ENCODE measurements around the gene TOP2B.

The TOP2B gene

DNA sequence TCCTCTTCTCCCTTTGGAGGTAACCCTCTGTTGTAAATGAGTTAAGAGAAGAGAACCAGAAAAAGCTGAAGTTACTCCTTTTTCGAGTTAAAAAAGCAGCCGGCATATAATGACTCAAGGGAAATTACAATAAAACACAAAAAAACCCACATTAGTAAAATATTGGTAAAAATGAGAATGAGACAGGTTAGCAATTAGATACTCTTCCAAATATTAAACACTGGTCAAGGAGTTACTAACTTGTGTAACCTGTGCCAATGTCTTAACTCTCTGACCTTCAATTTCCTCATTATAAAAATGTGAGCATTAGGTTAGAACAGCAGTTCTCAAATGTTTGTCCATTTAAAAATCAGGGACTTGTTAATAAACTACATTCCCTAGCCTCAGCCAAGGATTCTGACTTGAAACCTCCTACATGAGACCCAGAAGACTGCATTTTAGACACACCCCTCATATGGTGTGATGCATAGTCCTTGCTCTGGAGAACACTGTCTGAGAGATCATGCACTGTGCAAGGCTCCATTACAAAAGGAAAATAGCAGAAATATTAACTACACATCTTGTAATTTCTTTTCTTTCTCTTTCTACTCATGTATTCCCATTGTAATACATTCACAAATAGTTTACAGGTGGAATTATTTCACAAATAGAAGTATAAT, 42.7 kb upstream of the TOP2B start:
- Histone ChIP-seq H3K4me1 (no peaks in the 10 kb centered on the region), H3K9me3 (ENCODE audit: control insufficient read depth, low read length) (no peaks in the 10 kb centered on the region), H3K4me2 (ENCODE audit: low read length) (no peak overlapping the region), H3K27me3 (ENCODE audit: control insufficient read depth, insufficient read depth, low read length) (no peaks in the 10 kb centered on the region), H3K9ac (no peak overlapping the region), H3K79me2 (no peaks in the 10 kb centered on the region), H3K4me3 (ENCODE audit: low read depth, low read length) (no peak overlapping the region), H3K36me3 (ENCODE audit: control insufficient read depth, insufficient read depth, low read length) (no peaks in the 10 kb centered on the region), H3K27ac (no peak overlapping the region), H2AFZ (no peak overlapping the region)
- TF ChIP-seq, protein P1, sequence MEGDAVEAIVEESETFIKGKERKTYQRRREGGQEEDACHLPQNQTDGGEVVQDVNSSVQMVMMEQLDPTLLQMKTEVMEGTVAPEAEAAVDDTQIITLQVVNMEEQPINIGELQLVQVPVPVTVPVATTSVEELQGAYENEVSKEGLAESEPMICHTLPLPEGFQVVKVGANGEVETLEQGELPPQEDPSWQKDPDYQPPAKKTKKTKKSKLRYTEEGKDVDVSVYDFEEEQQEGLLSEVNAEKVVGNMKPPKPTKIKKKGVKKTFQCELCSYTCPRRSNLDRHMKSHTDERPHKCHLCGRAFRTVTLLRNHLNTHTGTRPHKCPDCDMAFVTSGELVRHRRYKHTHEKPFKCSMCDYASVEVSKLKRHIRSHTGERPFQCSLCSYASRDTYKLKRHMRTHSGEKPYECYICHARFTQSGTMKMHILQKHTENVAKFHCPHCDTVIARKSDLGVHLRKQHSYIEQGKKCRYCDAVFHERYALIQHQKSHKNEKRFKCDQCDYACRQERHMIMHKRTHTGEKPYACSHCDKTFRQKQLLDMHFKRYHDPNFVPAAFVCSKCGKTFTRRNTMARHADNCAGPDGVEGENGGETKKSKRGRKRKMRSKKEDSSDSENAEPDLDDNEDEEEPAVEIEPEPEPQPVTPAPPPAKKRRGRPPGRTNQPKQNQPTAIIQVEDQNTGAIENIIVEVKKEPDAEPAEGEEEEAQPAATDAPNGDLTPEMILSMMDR (IDR thresholded peaks at IDR 0.05) = no peak

DNA sequence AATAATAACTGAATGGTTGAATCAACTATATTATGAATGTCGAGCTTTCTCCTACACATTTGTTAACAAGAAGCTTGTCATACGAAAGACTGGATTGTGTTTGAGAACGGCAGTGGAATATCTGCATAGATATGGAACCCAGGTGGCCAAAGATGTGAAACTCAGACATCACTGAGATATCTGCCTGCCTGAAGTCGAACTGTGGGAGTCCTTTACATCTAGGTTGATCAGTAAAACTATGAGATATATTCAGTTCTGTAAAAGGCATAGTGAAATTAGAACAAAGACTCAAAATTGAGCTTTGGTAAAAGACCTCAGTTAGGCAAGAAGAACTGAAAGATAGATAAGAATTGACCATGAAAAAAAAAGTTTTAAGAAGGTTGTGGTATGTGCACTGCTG, 41.5 kb upstream of the TOP2B start:
- no peaks in the 10 kb centered on the region for H3K79me2 ChIP-seq
- no peaks in the 10 kb centered on the region for H3K9me3 ChIP-seq (ENCODE audit: control insufficient read depth, low read length)
- no peak overlapping the region for H2AFZ ChIP-seq
- no peak overlapping the region for H3K27ac ChIP-seq
- H3K36me3 ChIP-seq (ENCODE audit: control insufficient read depth, insufficient read depth, low read length) = no peaks in the 10 kb centered on the region
- H3K4me1 ChIP-seq = no peaks in the 10 kb centered on the region
- H3K27me3 ChIP-seq (ENCODE audit: control insufficient read depth, insufficient read depth, low read length) = no peaks in the 10 kb centered on the region
- H3K4me3 ChIP-seq (ENCODE audit: low read depth, low read length) = no peak overlapping the region
- no peak overlapping the region for H3K9ac ChIP-seq
- H3K4me2 ChIP-seq (ENCODE audit: low read length) = no peak overlapping the region
- TF ChIP-seq, protein P1 (IDR thresholded peaks at IDR 0.05) = no peak

DNA sequence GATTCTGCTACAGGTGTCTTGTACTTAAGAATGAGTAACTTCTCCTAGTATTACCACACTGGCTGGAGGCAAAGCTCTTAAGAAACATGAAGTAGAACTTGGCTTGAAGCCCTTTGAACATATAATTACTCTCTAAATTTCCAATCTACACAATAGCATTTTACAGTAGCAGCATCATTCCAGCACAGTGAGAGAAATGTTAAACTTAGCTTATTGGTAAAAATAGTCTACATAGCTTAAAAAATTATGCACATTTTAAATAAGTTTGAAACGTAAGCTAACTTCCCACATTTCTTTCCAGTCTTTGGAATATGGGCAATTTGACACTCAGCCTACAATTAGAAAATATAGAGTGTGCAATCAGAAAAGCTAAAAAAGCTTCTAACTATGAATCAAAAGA, 32.8 kb upstream of the TOP2B start:
- no peak overlapping the region for H3K27ac ChIP-seq
- H3K36me3 ChIP-seq (ENCODE audit: control insufficient read depth, insufficient read depth, low read length) = no peaks in the 10 kb centered on the region
- TF ChIP-seq, protein P1 (IDR thresholded peaks at IDR 0.05) = no peak
- H3K4me1 ChIP-seq = no peaks in the 10 kb centered on the region
- no peak overlapping the region for H3K4me2 ChIP-seq (ENCODE audit: low read length)
- H3K4me3 ChIP-seq (ENCODE audit: low read depth, low read length) = no peak overlapping the region
- no peaks in the 10 kb centered on the region for H3K27me3 ChIP-seq (ENCODE audit: control insufficient read depth, insufficient read depth, low read length)
- no peaks in the 10 kb centered on the region for H3K79me2 ChIP-seq
- H3K9ac ChIP-seq = no peak overlapping the region
- H3K9me3 ChIP-seq (ENCODE audit: control insufficient read depth, low read length) = no peaks in the 10 kb centered on the region
- no peak overlapping the region for H2AFZ ChIP-seq

DNA sequence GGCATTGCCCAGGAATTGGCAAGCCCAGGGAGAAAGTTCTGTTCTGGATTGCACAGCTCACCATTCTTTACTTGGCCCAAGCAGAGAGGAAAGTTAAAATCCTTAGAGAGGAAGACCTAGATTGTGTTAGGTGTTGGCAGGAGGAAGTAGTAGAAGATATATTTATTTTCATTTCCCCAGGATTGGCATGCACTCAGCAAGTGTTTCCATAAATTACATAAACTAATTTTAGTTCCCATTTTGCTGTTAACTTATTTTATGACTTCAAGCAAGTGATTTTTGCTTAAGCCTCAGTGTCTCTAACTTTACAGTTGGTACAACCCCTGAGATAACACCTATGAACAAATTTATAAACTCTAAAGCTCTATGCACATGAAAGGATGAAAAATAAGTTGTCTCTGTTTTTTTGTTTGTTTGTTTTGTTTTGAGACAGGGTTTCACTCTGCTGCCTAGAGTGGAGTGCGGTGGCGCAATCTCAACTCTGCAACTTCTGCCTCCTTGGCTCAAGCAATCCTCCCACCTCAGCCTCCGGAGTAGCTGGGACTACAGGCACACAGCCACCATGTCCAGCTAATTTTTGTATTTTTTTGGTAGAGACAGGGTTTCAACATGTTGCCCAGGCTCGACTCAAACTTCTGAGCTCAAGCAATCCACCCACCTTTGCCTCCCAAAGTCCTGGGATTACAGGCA, 31.2 kb upstream of the TOP2B start:
- Histone ChIP-seq H3K27me3 (ENCODE audit: control insufficient read depth, insufficient read depth, low read length) (no peaks in the 10 kb centered on the region), H3K9ac (no peak overlapping the region), H3K9me3 (ENCODE audit: control insufficient read depth, low read length) (no peaks in the 10 kb centered on the region), H2AFZ (no peak overlapping the region), H3K4me1 (no peaks in the 10 kb centered on the region), H3K4me3 (ENCODE audit: low read depth, low read length) (no peak overlapping the region), H3K4me2 (ENCODE audit: low read length) (no peak overlapping the region), H3K27ac (no peak overlapping the region), H3K79me2 (no peaks in the 10 kb centered on the region), H3K36me3 (ENCODE audit: control insufficient read depth, insufficient read depth, low read length) (no peaks in the 10 kb centered on the region)
- TF ChIP-seq, protein P1 (IDR thresholded peaks at IDR 0.05) = no peak

DNA sequence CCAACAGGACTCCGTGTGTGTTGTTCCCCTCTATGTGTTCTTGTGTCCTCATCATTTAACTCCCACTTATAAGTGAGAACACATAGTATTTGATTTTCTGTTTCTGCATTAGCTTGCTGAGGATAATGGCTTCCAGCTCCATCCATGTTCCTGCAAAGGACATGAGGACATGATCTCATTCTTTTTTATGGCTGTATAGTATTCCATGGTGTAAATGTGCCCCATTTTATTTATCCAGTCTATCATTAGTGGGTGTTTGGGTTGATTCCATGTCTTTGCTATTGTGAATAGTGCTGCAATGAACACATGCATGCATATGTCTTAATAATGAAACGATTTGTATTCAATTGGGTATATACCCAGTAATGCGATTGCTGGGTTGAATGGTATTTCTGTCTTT, 28.5 kb upstream of the TOP2B start:
- Histone ChIP-seq H3K27ac (no peak overlapping the region), H3K36me3 (ENCODE audit: control insufficient read depth, insufficient read depth, low read length) (no peaks in the 10 kb centered on the region), H3K9me3 (ENCODE audit: control insufficient read depth, low read length) (no peaks in the 10 kb centered on the region), H3K27me3 (ENCODE audit: control insufficient read depth, insufficient read depth, low read length) (no peaks in the 10 kb centered on the region), H3K4me3 (ENCODE audit: low read depth, low read length) (no peak overlapping the region), H3K4me2 (ENCODE audit: low read length) (no peak overlapping the region), H3K4me1 (no peaks in the 10 kb centered on the region), H2AFZ (no peak overlapping the region), H3K9ac (no peak overlapping the region), H3K79me2 (no peaks in the 10 kb centered on the region)
- TF ChIP-seq, protein P1 (IDR thresholded peaks at IDR 0.05) = no peak

Measured in parathyroid adenoma (tissue), 2 donors.